MM.1S (cell line): ENCODE results near the gene WFIKKN1.

Experiments used
- CTCF ChIP-seq: fragments of 300-600 bp; sonication (generic); IDR thresholded peaks from 2 replicates; pipeline ENCODE4 v1.5.1; 2016; ENCODE audit warnings: antibody characterized with exemption, low read length, mixed read lengths
- EZH2 ChIP-seq: fragments of 300-600 bp; sonication (generic); optimal IDR thresholded peaks from 2 replicates; pipeline ENCODE3; 2017; ENCODE audit warnings: low read depth, mild to moderate bottlenecking, antibody characterized with exemption, low read length, mixed read lengths
- EZH2phosphoT487 ChIP-seq: fragments of 300-600 bp; sonication (generic); IDR thresholded peaks from 2 replicates; pipeline ENCODE4 v1.6.1; 2018; ENCODE audit warnings: antibody characterized with exemption, low read length

- TF ChIP-seq CTCF: no peak
- TF ChIP-seq EZH2phosphoT487: no peak
- no peak for TF ChIP-seq EZH2
Measured at GRCh38 chr16:638836-639235, 8.1 kb downstream of the WFIKKN1 start.
